MCF 10A (cell line): ENCODE data around the gene IL17RD. TPM values are rescaled to one million over a fixed set of nuclear protein-coding genes. Genes with fewer than 3 reads are reported as not detected.

Experiments used
- BruUV-seq: library from RNA; stranded (reverse); fragments of 400-500 nt; replicated peaks from 2 replicates; lab custom pipeline; 2021; lab: Mats Ljungman, UMichigan
- CTCF ChIA-PET: fragments of 300-600 bp; sonication (Branson Sonifier 250); formaldehyde crosslinking; extraction: SDS; loops from one replicate; lab custom pipeline; 2021; ENCODE audit warnings: antibody characterized with exemption, inconsistent platforms; lab: Yijun Ruan, JAX
- POLR2A ChIA-PET: fragments of 300-600, 350-650 bp; sonication (Branson Sonifier 250); formaldehyde crosslinking; extraction: SDS; loops from one replicate; lab custom pipeline; 2020; ENCODE audit warnings: antibody characterized with exemption, inconsistent platforms; lab: Yijun Ruan, JAX
- DNase-seq: peaks from one replicate; pipeline ENCODE4 v3.0.0-alpha.2; 2018; ENCODE audit not compliant: unreplicated experiment
- H3K27ac Mint-ChIP-seq: one replicate; pipeline ENCODE4 v1.8.0; 2022; ENCODE audit warnings: mild to moderate bottlenecking, low read depth, mixed read lengths; ENCODE audit not compliant: unreplicated experiment
- H3K27me3 Mint-ChIP-seq: one replicate; pipeline ENCODE4 v1.8.0; 2022; ENCODE audit warnings: mixed read lengths; ENCODE audit not compliant: insufficient read depth, unreplicated experiment
- H3K36me3 Mint-ChIP-seq: one replicate; pipeline ENCODE4 v1.8.0; 2022; ENCODE audit warnings: mild to moderate bottlenecking, moderate library complexity, mixed read lengths; ENCODE audit not compliant: insufficient read depth, unreplicated experiment
- H3K4me1 Mint-ChIP-seq: one replicate; pipeline ENCODE4 v1.8.0; 2022; ENCODE audit warnings: mixed read lengths; ENCODE audit not compliant: insufficient read depth, unreplicated experiment
- H3K4me3 Mint-ChIP-seq: one replicate; pipeline ENCODE4 v1.8.0; 2022; ENCODE audit warnings: mild to moderate bottlenecking, moderate library complexity, mixed read lengths; ENCODE audit not compliant: unreplicated experiment
- H3K9me3 Mint-ChIP-seq: one replicate; pipeline ENCODE4 v1.8.0; 2022; ENCODE audit warnings: mixed read lengths; ENCODE audit not compliant: unreplicated experiment
- CTCF ChIP-seq: fragments of 200-600 bp; IDR thresholded peaks from one replicate; pipeline ENCODE4 v1.8.0; 2022; ENCODE audit warnings: antibody characterized with exemption, mild to moderate bottlenecking; ENCODE audit not compliant: unreplicated experiment
- intact Hi-C: fragments of 100-400 bp; cut with micrococcal nuclease; formaldehyde crosslinking; loops from 2 replicates; pipeline ENCODE4 v1.14.1; 2022
- total RNA-seq: library from RNA; stranded (reverse); gene quantifications from 2 replicates; pipeline ENCODE4 v1.2.3, GENCODE V29; 2022

The IL17RD gene
- total RNA-seq, 1 experiment from 2014 or later, result 1.2 TPM

- TF ChIP-seq CTCF, result no peak
- BruUV-seq, result TSS peak; percentile 29
- Mint-ChIP-seq H3K27me3 (no peaks in the 10 kb centered on the region), H3K4me3 (peak overlapping the region; percentile 73), H3K4me1 (peaks cover 5% of the 10 kb centered on the region), H3K36me3 (no peaks in the 10 kb centered on the region), H3K27ac (no peak overlapping the region), H3K9me3 (no peaks in the 10 kb centered on the region)
- intact Hi-C loops, result loop anchor here (2.0 to 10.0 kb wide), 2 partner anchors 84 to 374 kb away; no protein-coding TSS in a partner anchor
- ChIA-PET POLR2A (interaction anchor here (0.7 to 3.3 kb wide), 5 partner anchors 10 to 72 kb away, joined by 3 to 28 read pairs (median 13); no protein-coding TSS in a partner anchor), CTCF (interaction anchor here (1.1 to 2.6 kb wide), 4 partner anchors 20 to 97 kb away, joined by 3 to 14 read pairs (median 4); no protein-coding TSS in a partner anchor)
- peak; percentile 60 for DNase-seq
Observed at GRCh38 chr3:57078635-57079473, 86.3 kb downstream of the IL17RD start.

GRCh38 chr3:57078344-57078634 lies 86.9 kb downstream of the IL17RD start:
- intact Hi-C loops, result loop anchor here (2.0 to 10.0 kb wide), 2 partner anchors 83 to 373 kb away; no protein-coding TSS in a partner anchor
- POLR2A ChIA-PET, result interaction anchor here (0.6 to 3.3 kb wide), 7 partner anchors 9 to 396 kb away, joined by 3 to 28 read pairs (median 3); partner anchors contain the start of gene TASOR
- TF ChIP-seq CTCF, result no peak
- Mint-ChIP-seq H3K36me3 (no peaks in the 10 kb centered on the region), H3K9me3 (no peaks in the 10 kb centered on the region), H3K4me1 (peaks cover 5% of the 10 kb centered on the region), H3K27me3 (no peaks in the 10 kb centered on the region), H3K27ac (no peak overlapping the region), H3K4me3 (peak overlapping the region; percentile 73)
- CTCF ChIA-PET, result interaction anchor here (0.7 to 2.6 kb wide), 7 partner anchors 21 to 96 kb away, joined by 3 to 14 read pairs (median 3); no protein-coding TSS in a partner anchor
- no peak for DNase-seq
- BruUV-seq, result no TSS peak

- TF ChIP-seq CTCF, result no peak
- peak overlapping the region; percentile 73 for H3K4me3 Mint-ChIP-seq
- ChIA-PET CTCF (interaction anchor here (0.5 to 2.6 kb wide), 9 partner anchors 22 to 1613 kb away, joined by 3 to 14 read pairs (median 3); no protein-coding TSS in a partner anchor), POLR2A (interaction anchor here (0.6 to 3.3 kb wide), 8 partner anchors 9 to 395 kb away, joined by 3 to 28 read pairs (median 3); partner anchors contain the start of genes APPL1 and TASOR)
- H3K27me3 Mint-ChIP-seq, result no peaks in the 10 kb centered on the region
- H3K9me3 Mint-ChIP-seq, result no peaks in the 10 kb centered on the region
- no TSS peak for BruUV-seq
- H3K4me1 Mint-ChIP-seq, result peaks cover 5% of the 10 kb centered on the region
- no peak overlapping the region for H3K27ac Mint-ChIP-seq
- no peak for DNase-seq
- intact Hi-C loops, result loop anchor here (2.0 to 10.0 kb wide), 2 partner anchors 83 to 373 kb away; no protein-coding TSS in a partner anchor
- no peaks in the 10 kb centered on the region for H3K36me3 Mint-ChIP-seq
Observed at GRCh38 chr3:57077630-57078343, 87.4 kb downstream of the IL17RD start.
